GM23248 (cell line): ENCODE results near the gene CRB1. TPM values are rescaled to one million over a fixed set of nuclear protein-coding genes. Genes with fewer than 3 reads are reported as not detected.

Experiments
- DNase-seq: peaks from one replicate; pipeline ENCODE4 v3.0.0-alpha.2; 2015
- H2AFZ ChIP-seq: fragments of 200-600 bp; sonication (generic); 2 replicates; pipeline ENCODE4 v1.6.1; 2016; ENCODE audit warnings: antibody characterized with exemption
- H3F3A ChIP-seq: fragments of 200-600 bp; sonication (generic); 2 replicates; pipeline ENCODE4 v1.6.1; 2016; ENCODE audit warnings: mild to moderate bottlenecking, antibody characterized with exemption, mixed run types; ENCODE audit not compliant: insufficient read depth
- H3K27ac ChIP-seq: fragments of 200-600 bp; sonication (generic); 2 replicates; pipeline ENCODE4 v1.5.1; 2016; ENCODE audit warnings: mild to moderate bottlenecking
- H3K27me3 ChIP-seq: fragments of 200-600 bp; sonication (generic); replicated peaks from 2 replicates; pipeline ENCODE4 v1.6.1; 2016; ENCODE audit warnings: mild to moderate bottlenecking; ENCODE audit not compliant: insufficient read depth
- H3K36me3 ChIP-seq: fragments of 200-600 bp; sonication (generic); 2 replicates; pipeline ENCODE4 v1.6.1; 2016; ENCODE audit warnings: low read depth, mild to moderate bottlenecking
- H3K4me1 ChIP-seq: fragments of 200-600 bp; sonication (generic); 2 replicates; pipeline ENCODE4 v1.6.1; 2016; ENCODE audit warnings: mild to moderate bottlenecking; ENCODE audit not compliant: insufficient read depth
- H3K4me2 ChIP-seq: fragments of 200-600 bp; sonication (generic); one replicate; pipeline ENCODE4 v1.6.1; 2016; ENCODE audit warnings: mild to moderate bottlenecking; ENCODE audit not compliant: unreplicated experiment
- H3K4me3 ChIP-seq: fragments of 200-600 bp; sonication (generic); 2 replicates; pipeline ENCODE4 v1.5.1; 2016; ENCODE audit warnings: mild to moderate bottlenecking
- H3K79me2 ChIP-seq: fragments of 200-600 bp; sonication (generic); 2 replicates; pipeline ENCODE4 v1.6.1; 2016; ENCODE audit warnings: mild to moderate bottlenecking; ENCODE audit not compliant: insufficient read depth
- H3K9ac ChIP-seq: fragments of 200-600 bp; sonication (generic); 2 replicates; pipeline ENCODE4 v1.6.1; 2016; ENCODE audit warnings: mild to moderate bottlenecking
- H3K9me2 ChIP-seq: fragments of 200-600 bp; sonication (generic); 2 replicates; pipeline ENCODE4 v1.6.1; 2016; ENCODE audit warnings: mixed run types, mild to moderate bottlenecking, moderate library complexity; ENCODE audit not compliant: insufficient read depth
- H3K9me3 ChIP-seq: fragments of 200-600 bp; sonication (generic); one replicate; pipeline ENCODE4 v1.6.1; 2017; ENCODE audit warnings: low read depth
- H4K20me1 ChIP-seq: fragments of 200-600 bp; sonication (generic); 2 replicates; pipeline ENCODE4 v1.6.0; 2016; ENCODE audit not compliant: insufficient read depth
- EZH2 ChIP-seq: fragments of 200-600 bp; sonication (generic); IDR thresholded peaks from 2 replicates; pipeline ENCODE4 v1.6.1; 2018; ENCODE audit warnings: antibody characterized with exemption, mild to moderate bottlenecking; ENCODE audit not compliant: insufficient read depth, poor library complexity, severe bottlenecking
- EZH2phosphoT487 ChIP-seq: fragments of 200-600 bp; sonication (generic); IDR thresholded peaks from 2 replicates; pipeline ENCODE4 v1.6.1; 2018; ENCODE audit warnings: antibody characterized with exemption, moderate library complexity, mild to moderate bottlenecking, low read depth; ENCODE audit not compliant: insufficient read depth
- WGBS, 2 experiments: methylation state at CpG; one replicate each; pipeline ENCODE4 v1.1.6; 2015 to 2017; ENCODE audit warnings: low lambda C conversion rate in 2 of 2, low coverage in 1 of 2; ENCODE audit errors: missing lambda C conversion rate in 2 of 2; 5-methylcytosine and 5-hydroxymethylcytosine counted together
- in situ Hi-C: fragments of 300-500 bp; cut with MboI; formaldehyde crosslinking; loops from 2 replicates; pipeline ENCODE4 v1.15.0; 2020
- polyA plus RNA-seq: library from polyadenylated mRNA; unstranded; fragments of >200 nt; fragmentation: Nextera tagmentation; extraction: Ambion mirVana; gene quantifications from 2 replicates; pipeline ENCODE4 v1.2.1, GENCODE V29; 2016
- total RNA-seq: library from RNA; depleted of rRNA; stranded (reverse); fragments of >200 nt; shearing (Covaris generic); gene quantifications from 2 replicates; pipeline ENCODE4 v1.2.3, GENCODE V29; 2014

CRB1 gene
- total and polyA plus RNA-seq, 2 experiments from 2014 or later, result 0.11 TPM; not detected in 1

- Histone ChIP-seq H3K27me3 (no peaks in the 10 kb centered on the region), H3F3A (no peaks in the 10 kb centered on the region), H3K9me3 (no peaks in the 10 kb centered on the region), H3K79me2 (no peaks in the 10 kb centered on the region), H3K4me2 (no peak overlapping the region), H4K20me1 (no peaks in the 10 kb centered on the region), H3K4me3 (no peak overlapping the region), H3K9me2 (no peaks in the 10 kb centered on the region), H2AFZ (peak overlapping the region; percentile 21; the same call in 1 of the 2 replicates), H3K36me3 (no peaks in the 10 kb centered on the region), H3K9ac (no peak overlapping the region), H3K4me1 (no peaks in the 10 kb centered on the region), H3K27ac (no peak overlapping the region)
- no peak for DNase-seq
- TF ChIP-seq EZH2phosphoT487 (no peak), EZH2 (no peak)
- in situ Hi-C loops, result no loop called here
- 45 to 46% methylated on average over 9 of the region's 9 CpGs for WGBS, 2 experiments
Measured at GRCh38 chr1:197339106-197340060, 71.3 kb downstream of the CRB1 start.

- no peaks in the 10 kb centered on the region for H3K27me3 ChIP-seq
- H3K4me2 ChIP-seq, result no peak overlapping the region
- H4K20me1 ChIP-seq, result no peaks in the 10 kb centered on the region
- no peak overlapping the region for H3K9ac ChIP-seq
- no peaks in the 10 kb centered on the region for H3K79me2 ChIP-seq
- in situ Hi-C loops, result no loop called here
- no peak for DNase-seq
- no peaks in the 10 kb centered on the region for H3F3A ChIP-seq
- TF ChIP-seq EZH2, result no peak
- WGBS, 2 experiments, result 59 to 75% methylated on average over 1 of the region's 1 CpG
- H3K36me3 ChIP-seq, result no peaks in the 10 kb centered on the region
- H3K27ac ChIP-seq, result no peak overlapping the region
- H3K9me2 ChIP-seq, result no peaks in the 10 kb centered on the region
- no peaks in the 10 kb centered on the region for H3K4me1 ChIP-seq
- no peaks in the 10 kb centered on the region for H3K9me3 ChIP-seq
- no peak overlapping the region for H3K4me3 ChIP-seq
- H2AFZ ChIP-seq, result no peak overlapping the region
Measured at GRCh38 chr1:197341626-197342025, 73.6 kb downstream of the CRB1 start.

- Histone ChIP-seq H2AFZ (no peak overlapping the region), H3K79me2 (no peaks in the 10 kb centered on the region), H3K4me3 (no peak overlapping the region), H3F3A (no peaks in the 10 kb centered on the region), H3K27ac (no peak overlapping the region), H3K9ac (no peak overlapping the region), H3K9me3 (no peaks in the 10 kb centered on the region), H3K4me2 (no peak overlapping the region), H3K9me2 (no peaks in the 10 kb centered on the region), H4K20me1 (no peaks in the 10 kb centered on the region), H3K36me3 (no peaks in the 10 kb centered on the region), H3K27me3 (no peaks in the 10 kb centered on the region), H3K4me1 (no peaks in the 10 kb centered on the region)
- TF ChIP-seq EZH2, result no peak
- no peak for TF ChIP-seq EZH2phosphoT487
- no peak for DNase-seq
- WGBS, 2 experiments, result 92% methylated on average over 3 of the region's 3 CpGs
- in situ Hi-C loops, result no loop called here
Measured at GRCh38 chr1:197342044-197342565, 74.1 kb downstream of the CRB1 start.

GRCh38 chr1:197342669-197343068 is 74.6 kb downstream of the CRB1 start:
- Histone ChIP-seq H3K79me2 (no peaks in the 10 kb centered on the region), H2AFZ (no peak overlapping the region), H3K27ac (no peak overlapping the region), H3K4me1 (no peaks in the 10 kb centered on the region), H3F3A (no peaks in the 10 kb centered on the region), H3K4me3 (no peak overlapping the region), H3K4me2 (no peak overlapping the region), H3K9me3 (no peaks in the 10 kb centered on the region), H3K27me3 (no peaks in the 10 kb centered on the region), H3K9me2 (no peaks in the 10 kb centered on the region), H4K20me1 (no peaks in the 10 kb centered on the region), H3K36me3 (no peaks in the 10 kb centered on the region), H3K9ac (no peak overlapping the region)
- WGBS, 2 experiments, result 6 to 7% methylated on average over 2 of the region's 2 CpGs
- in situ Hi-C loops, result no loop called here
- no peak for DNase-seq
- TF ChIP-seq EZH2 (no peak), EZH2phosphoT487 (no peak)
